HG03442 (cell line): ENCODE data around the gene DARS1.

ENCODE experiments used
- ATAC-seq: cut with Tn5 transposase; IDR thresholded peaks from one replicate; pipeline ENCODE4 v1.9.1; 2021; ENCODE audit warnings: mild to moderate bottlenecking, moderate library complexity; ENCODE audit not compliant: unreplicated experiment

The DARS1 gene

DNA sequence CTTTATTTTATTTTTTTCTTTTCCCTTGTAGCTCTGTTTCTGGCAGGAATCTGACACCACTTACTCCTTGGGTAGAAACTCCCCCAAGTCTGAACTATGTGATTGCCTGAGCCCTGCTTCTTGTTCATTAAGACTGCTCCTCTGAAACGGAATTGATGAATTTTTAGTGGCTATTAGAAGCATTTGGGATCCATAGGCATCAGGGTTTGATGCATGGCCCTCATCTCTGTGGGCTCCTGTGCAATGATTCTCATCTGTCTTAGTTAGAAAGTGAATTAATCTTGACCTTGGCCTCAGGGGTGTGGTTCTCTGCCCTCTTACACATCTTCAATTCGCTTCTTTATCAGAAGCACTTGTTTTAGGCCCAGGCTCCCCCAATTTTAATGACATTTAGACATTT is 31.0 kb upstream of the DARS1 start:
- ATAC-seq: no peak

DNA sequence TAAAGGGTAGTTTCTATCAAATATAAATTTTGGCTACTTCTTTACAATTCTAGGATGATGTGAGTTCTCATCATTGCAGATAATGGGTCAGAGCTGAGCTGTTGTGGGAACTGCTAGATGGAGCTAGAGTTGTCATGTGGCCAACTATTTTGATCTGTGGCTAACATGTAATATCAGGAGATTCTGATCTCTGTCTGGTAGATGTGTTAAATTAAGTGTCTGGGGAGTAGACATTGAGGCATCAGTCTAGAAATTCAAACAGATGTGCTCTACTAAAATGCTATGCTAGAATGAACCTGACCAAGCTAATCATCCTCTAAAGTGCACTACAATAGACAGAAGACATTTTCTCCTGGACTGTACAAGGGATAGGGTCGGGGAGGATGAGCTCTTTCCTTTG is 30.3 kb upstream of the DARS1 start:
- no peak for ATAC-seq

DNA sequence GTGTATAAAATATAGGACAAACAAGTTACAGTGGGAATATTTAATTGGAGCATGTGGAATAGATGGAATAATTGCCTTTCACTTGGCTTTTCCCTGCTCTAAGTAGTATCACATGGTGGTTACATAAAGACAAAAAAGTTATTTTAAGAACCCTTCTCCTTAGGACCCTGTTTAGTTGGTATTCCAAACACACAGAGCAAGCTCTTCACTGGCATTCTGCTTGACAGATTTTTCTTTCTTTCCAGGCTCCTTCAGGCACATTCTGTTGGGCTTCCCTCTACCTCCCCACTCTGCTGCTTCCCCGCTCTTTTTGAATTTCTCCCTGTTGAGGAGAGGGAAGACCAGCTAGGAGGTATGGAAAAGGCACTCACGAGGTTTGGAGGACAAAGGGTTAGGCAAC is 29.0 kb upstream of the DARS1 start:
- no peak for ATAC-seq

DNA sequence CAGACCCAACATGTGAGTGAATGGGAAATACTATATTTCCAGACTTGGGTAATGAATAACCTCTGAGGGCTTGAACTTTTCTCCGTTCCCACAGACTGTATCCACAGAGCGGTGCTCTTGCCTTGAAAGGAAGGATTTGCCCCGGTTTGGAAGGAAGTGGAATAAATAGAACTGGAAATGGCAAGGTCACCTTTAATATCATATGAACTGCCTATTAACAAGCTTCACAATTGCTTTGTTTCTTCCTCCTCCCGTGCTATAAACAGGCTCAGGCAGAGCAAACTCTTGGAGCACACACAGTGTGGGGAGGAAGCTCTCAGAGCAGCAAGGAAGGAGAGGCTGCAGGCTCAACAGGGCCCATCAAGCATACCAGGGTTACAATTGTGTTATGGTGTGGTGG is 28.5 kb upstream of the DARS1 start:
- no peak for ATAC-seq

DNA sequence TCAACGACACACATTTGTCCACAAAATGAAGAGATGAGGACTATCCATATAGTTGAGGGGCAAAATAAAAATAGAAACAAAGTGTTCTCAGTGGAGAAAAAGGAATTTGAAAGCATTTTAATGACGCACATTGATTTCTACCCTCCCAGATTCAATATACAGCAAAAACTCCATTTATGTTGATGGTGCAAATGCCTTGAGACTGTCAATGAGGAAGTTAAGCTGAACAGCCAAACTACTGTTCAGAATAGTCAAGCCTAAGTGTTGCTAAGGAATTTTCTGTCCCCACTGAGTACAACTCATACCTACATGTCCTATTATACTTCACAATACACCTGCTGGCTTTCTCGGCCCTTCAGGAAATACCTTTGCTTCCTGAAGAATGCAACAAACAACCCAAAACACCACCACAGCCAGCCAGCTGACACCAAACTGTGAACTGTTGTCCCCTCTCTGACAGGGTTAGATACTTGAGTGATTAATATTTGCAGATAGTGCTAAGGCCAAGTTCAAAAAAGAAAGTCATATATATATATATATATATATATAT is 27.8 kb upstream of the DARS1 start:
- no peak for ATAC-seq

DNA sequence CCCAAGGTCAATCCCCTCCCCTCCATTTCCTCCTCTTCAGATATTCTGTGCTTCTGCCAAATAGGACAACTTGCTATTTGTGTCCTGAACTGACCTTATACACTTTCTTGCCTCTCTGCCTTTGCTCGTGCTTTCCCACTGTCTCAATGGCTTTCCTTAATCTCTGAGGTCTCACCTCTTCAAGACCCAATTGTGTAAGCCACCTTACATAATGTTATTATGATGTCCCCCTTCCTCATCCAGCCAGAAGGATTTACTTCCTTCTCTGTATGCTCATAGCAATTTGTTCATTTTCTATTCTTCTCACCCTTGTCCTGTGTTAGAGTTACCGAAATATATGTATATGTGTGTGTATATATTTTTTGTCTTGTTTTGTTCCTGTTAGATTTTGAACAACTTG is 26.9 kb upstream of the DARS1 start:
- ATAC-seq: no peak

DNA sequence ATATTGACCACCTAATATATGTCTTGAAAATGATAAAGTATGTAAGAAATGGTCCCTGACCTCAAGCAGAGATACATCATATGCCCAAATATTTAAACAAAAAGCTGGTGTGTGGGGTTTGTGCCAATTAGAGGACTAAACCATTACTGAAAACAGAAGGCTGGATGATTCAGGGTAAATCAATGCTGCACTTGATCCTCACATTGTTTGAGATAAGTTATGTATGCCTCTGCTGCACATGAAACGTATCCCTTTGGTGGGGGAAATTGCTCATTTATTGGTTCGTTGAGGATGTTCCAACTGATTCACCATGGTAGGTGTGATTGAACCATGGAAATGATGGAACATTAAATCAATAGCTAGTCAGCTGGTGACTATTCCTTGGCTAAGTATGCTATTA is 24.7 kb upstream of the DARS1 start:
- no peak for ATAC-seq

DNA sequence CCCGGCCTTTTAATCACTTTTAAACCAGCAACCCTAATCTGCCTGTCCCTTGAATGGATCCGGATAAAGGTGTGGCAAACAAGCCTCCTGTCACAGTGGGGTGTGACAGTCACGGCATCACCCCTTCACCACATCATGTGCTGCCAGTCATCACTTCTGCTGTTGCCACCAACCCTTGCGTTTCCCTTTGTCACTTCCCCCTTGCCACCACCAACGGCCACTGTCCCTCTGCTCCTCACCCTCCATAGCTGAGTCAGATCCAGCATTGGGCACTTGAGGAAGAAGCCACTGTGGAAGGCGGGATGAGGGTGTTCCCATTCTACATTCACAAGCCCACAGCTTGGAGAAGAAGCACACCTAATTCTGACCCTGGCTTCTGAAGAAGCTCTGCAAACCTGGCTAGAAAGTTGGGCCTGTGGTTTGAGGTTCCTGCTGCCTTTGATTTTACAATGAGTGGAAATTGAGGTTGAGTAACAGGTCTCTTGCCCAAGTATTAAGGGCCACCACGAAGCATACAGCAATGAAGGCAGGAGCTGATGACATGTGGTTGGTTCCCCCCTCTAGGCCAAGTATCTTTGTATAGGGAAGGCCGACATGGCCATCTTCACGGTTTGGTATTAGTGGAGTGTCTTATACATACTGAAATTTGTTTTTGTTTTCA is 22.9 kb upstream of the DARS1 start:
- peak; percentile 62 for ATAC-seq

DNA sequence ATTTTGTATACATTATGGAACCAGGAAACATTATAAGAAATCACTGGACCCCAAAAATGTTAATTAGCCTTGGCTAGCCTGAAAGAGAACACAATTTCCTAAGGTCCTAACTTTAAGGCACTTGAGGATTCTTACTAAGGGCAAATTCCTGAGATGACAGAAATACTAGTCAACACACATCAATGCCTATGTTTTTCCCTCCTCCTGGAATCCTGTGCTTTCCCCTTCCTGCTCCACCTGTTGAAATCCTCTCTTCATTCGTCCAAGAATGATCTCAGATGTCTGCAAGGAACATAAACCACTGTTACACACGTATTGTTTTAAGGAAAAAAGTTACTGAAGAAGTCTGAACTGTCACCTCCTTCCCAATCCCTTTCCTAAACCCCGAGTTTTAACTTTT is 21.2 kb upstream of the DARS1 start:
- no peak for ATAC-seq

DNA sequence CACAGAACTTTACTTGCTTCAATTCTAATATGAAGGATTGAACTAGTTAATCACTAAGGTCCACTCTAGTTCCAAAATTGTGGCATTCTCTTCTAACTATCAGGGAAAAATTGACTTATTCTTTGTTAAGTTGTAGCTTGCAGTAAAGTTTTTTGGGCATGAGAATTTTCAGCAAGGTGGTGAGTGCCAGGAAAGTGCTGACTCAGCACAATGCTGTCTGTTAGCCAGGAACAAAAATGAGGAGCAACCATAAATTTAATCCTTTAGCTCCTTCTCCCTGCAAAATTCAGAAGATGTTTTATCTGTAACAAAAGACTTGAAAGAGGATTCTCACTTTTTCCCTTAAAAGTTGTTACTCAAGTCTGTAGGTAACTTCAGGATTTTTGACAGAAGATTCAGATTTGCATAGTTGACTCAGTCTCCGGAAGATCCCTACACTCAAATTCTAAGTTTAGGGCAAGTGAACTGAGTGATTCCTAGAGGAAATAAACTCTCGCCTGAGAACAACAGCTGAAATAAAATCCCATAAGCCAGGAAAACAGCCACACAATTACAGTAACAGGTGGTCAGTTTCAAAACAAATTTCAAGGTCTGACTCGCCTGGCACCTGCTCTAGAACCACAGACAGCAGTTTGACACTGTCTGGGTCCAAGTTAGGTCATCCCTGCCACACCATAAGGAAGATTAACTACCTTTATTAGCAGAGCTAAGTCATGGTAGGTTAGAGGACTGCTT is 20.2 kb upstream of the DARS1 start:
- peak; percentile 59 for ATAC-seq

DNA sequence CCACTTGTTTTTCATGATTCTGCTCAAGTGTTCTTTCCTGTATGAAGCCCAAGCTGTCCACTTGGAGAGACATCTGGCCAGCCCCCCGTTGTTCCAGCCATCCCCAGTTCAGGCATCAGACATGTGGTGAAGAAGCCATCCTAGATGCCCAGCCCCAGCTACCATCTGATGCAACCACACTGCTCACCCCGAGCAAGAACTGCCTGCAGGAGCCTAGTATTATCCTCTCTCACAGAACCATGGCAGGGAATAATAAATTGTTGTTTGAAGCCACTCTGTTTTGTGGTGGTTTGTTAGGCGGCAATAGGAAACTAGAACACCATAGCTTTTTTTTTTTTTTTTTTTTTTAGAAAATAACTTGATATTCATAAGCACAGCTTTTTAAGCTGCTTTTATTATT is 19.5 kb upstream of the DARS1 start:
- ATAC-seq: no peak

DNA sequence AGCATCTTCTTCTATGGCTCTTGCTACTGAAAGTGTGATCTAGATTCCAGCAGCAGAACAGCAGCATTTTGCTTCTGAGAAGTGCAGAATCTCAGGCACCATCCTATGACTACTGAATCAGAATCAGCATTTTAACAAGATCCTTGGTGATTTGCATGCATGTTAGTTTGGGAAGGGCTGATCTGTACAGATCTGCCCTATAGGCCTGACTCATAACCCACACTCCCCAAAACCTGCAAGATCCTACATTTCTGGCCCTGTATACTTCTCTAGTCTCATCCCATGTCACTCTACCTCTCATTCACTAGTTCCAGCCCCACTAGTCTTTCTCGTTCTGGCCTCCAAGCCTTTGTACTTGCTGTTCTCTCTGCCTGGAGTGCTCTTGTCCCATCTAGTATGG is 15.7 kb upstream of the DARS1 start:
- ATAC-seq: no peak

DNA sequence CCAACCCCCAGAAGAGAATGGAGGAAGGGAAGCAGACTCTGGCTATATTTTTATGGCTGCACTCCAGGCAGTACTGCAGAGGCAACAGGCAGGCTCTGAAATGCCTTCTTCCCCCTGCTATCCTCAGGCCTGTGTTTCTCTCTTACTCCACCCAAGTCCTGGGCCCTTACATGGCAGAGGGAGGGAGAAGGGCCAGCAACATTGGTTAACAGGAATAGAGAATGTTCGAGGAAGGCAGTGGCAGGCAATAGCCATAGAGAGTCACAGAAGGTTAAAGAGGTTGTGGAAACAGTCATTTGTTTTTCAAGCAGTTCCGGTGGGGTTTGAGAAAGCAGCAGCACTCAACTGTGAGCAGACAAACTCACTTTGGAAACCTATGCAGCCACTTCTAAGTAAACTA is 15.1 kb upstream of the DARS1 start:
- no peak for ATAC-seq

DNA sequence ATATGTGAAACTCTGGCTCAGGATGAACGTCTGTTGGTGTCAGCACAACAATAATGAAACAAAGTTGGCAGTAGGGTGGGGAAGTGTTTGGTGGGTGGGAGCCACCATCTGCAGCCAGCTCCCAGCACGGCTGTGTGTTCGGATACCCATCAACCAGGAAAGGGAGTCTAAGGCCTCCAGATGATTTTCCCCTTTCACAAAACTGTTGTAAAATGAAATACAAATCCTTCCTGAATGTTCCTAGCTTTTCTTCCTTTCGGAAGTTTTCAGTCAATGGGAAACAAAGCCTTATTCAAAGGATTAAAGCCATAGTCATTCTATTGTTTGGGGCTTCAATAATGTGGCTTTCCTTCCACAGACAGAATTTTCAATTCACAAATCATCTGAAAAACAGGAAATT is 14.5 kb upstream of the DARS1 start:
- ATAC-seq: no peak

DNA sequence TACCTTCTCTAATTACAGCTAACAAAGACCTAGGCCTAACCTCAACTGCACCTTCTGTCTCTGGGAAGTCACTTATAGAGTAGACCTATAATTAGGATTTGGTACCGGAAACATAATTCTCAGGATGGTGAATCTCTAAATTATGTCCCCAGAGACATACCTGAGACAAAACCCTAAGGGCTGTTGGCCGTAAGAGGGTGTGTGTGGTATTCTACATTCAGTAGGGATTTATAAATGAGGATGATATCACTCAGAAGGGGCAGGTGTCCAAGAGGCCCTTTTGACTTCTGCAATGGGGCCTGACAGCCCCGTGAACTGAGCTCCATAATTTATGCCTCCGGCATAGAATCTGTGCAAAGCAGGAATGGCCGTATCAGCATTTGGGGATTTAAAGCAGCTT is 13.5 kb upstream of the DARS1 start:
- ATAC-seq: no peak

DNA sequence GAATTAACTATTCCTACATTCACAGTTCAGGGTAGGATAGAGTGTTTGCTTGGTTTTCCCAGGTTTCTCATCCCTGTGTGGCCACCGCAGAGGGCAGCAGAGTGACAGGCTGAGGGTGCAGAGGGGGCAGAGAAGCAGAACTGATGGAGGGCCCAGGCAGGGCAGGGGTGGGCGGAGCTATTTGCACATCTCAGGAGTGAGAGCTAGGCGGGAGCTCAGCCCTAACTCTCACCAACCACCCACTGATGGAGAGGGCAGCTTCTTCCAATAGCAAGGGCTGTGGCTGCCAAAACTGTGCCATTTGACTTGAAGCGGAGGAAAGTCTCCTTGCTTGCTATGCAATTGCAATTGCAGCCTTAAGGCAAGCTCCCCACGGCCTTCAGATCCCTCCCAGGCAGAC is 12.0 kb upstream of the DARS1 start:
- ATAC-seq: peak; percentile 63

DNA sequence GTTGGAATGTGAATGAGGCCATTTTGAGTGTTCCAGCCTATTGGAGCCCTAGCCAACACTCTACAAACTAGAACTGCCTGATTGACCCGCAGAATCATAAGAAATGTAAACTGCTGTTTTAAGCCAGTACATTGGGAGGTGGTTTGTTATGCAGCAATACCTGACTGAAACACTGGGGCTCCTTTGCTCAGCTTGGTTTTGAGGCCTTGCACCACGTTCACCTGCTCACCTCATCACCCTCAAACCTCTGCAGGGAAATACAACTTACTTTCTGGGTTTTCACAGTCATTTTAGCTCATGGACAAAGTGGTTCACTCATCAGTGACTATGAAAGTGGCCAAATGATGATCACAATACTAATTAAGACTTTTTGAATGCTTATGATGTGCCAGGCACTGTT is 10.9 kb upstream of the DARS1 start:
- ATAC-seq: no peak

DNA sequence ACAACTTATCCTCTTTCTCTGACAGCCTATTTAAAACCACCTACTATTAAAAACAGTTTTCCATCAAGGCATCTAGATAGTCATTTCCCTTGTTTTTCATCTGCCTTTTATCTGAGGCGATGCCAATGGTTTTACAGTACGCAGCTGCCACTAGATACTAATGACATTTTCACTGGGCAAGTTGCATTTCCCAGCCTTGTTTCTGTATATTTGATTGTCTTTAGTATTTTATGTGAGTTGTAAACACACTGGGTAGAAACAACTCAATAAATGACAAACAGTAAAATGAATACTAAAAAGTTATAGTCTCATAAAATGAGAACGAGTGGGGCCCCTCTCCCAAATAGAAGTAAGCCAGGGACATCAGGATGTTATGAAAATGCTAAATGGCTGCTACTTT is 8.9 kb upstream of the DARS1 start:
- ATAC-seq: no peak

DNA sequence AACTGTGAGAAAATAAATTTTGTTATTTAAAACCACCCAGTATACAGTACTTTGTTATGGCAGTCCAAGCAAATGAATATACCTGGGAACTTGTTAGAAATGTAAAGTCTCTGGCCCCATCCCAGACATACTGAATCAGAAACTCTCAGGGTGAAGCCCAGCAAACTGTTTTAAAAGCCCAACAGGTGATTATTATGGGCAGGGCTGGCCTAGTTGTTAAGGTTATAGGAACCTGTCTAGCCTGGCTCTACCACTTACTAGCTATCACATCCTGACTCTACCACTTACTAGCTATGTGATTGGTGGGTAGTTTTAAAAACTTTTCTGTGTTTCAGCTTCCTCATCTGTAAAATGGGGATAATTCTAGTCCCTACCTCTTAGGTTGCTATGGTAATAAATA is 8.0 kb upstream of the DARS1 start:
- no peak for ATAC-seq

DNA sequence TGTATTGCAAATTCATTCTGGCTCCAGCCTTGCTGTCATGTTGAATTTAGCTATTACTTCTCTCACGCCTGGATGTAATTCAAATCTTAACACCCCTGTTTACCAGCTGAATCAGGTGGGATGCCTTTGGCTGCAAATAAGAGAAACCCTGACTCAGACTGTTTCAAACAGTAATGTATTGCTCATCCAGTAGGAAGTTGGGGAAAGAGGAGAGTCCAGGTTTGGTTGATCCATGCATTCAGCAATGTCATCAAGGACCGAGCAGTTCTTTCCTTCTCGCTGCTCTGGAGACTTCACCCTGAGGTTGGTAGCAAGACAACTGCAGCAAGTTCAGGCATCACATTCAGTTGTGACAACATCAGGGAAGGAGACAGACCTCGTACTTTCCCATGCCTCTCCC is 6.4 kb upstream of the DARS1 start:
- no peak for ATAC-seq

DNA sequence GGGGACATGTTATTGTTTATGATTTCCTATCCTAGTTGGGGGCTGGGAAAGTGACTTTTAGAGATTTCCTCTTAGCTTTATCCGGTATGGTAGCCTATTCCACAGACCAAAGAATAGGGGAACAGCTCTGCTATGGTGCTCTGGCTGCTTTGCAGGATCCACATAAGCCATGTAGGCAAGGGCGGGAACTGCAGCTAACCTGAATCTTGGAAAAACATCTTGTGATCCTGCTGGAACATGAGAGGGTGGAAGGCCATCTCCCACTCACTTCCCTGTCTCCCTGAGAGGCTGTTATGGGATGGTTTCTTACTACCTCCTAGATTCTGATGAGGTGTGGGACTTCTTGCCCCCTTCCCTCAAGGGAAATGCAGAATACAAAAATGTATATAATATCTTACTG is 2.0 kb upstream of the DARS1 start:
- ATAC-seq: no peak

DNA sequence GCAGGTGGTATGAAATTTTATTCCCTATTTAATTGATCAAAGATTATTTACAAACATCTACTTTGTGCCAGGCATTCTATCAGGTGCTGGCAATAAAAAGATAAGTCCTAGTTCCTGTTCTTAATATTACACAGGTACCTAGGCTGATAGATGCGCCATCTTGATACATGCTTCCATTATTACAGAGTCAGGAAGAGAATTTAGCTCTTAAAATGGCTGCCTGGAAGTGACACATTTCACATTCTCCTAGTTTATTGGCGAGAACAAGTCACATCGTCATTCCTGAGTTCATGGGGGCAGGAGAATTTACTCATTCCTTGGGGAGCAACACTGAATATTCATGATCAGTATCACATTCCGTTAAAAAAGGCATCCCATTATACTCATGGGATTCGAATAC is 1.1 kb upstream of the DARS1 start:
- no peak for ATAC-seq
